A172 (cell line): ENCODE results near the gene GCAT. TPM values are rescaled to one million over a fixed set of nuclear protein-coding genes. Genes with fewer than 3 reads are reported as not detected.
A peak's percentile ranks its signal among the peaks of the same experiment; 100 is the strongest.

Experiments
- DNase-seq: peaks from one replicate; pipeline ENCODE4 v3.0.0-alpha.2; 2015; ENCODE audit warnings: low spot score
- total RNA-seq: library from RNA; depleted of rRNA; stranded (reverse); fragments of >200 nt; shearing (Covaris generic); gene quantifications from 2 replicates; pipeline ENCODE4 v1.2.3, GENCODE V29; 2014; rRNA removed

GCAT gene
- total RNA-seq, 1 experiment from 2014 or later = 11.4 TPM

- DNase-seq = no peak
These were observed 34.5 kb downstream of the GCAT start for GRCh38 chr22:37842015-37842793.

- no peak for DNase-seq
These were observed 36.0 kb downstream of the GCAT start for GRCh38 chr22:37843741-37844089.

- DNase-seq = no peak
These were observed 37.2 kb downstream of the GCAT start for GRCh38 chr22:37844904-37845329.

- DNase-seq = no peak
These were observed 38.7 kb downstream of the GCAT start for GRCh38 chr22:37846433-37846832.

GRCh38 chr22:37848587-37849088 is 40.9 kb downstream of the GCAT start:
- no peak for DNase-seq

GRCh38 chr22:37849089-37849751 is 41.5 kb downstream of the GCAT start, which contains the start of gene EIF3L:
Gene EIF3L (plus strand): TSS chr22:37849419. CDS start chr22:37849450, 31 bp downstream.
- peak; percentile 71 for DNase-seq

- no peak for DNase-seq
These were observed 43.1 kb downstream of the GCAT start for GRCh38 chr22:37850801-37851200.

- no peak for DNase-seq
These were observed 44.7 kb downstream of the GCAT start for GRCh38 chr22:37852418-37852817.

GRCh38 chr22:37854946-37855345 is 47.2 kb downstream of the GCAT start:
- DNase-seq = no peak

- no peak for DNase-seq
These were observed 47.7 kb downstream of the GCAT start for GRCh38 chr22:37855462-37855861.

- no peak for DNase-seq
These were observed 53.2 kb downstream of the GCAT start for GRCh38 chr22:37860796-37861421.

- DNase-seq = no peak
These were observed 55.0 kb downstream of the GCAT start for GRCh38 chr22:37862570-37863325.

GRCh38 chr22:37865510-37865909 is 57.8 kb downstream of the GCAT start:
- DNase-seq = no peak

Other genes with a start within 250 kb of the GCAT start
- gene CDC42EP1, start 247.5 kb upstream of the GCAT start, total RNA-seq = 18.2 and 23.0 TPM in 2 replicates
- not detected in 2 replicates for gene LGALS2, start 227.8 kb upstream of the GCAT start, total RNA-seq
- gene GGA1, start 199.1 kb upstream of the GCAT start, total RNA-seq = 18.6 and 24.0 TPM in 2 replicates
- 0.07 TPM in 1 of 2 replicates, not detected in the other for gene SH3BP1, start 168.3 kb upstream of the GCAT start, total RNA-seq
- gene PDXP, start 149.2 kb upstream of the GCAT start, total RNA-seq = 10.8 and 11.7 TPM in 2 replicates
- 3,374 and 3,537 TPM in 2 replicates for gene LGALS1, start 132.3 kb upstream of the GCAT start, total RNA-seq
- gene NOL12, start 121.6 kb upstream of the GCAT start, total RNA-seq = 24.2 and 56.1 TPM in 2 replicates
- gene TRIOBP, start 110.9 kb upstream of the GCAT start, total RNA-seq = 41.4 and 43.4 TPM in 2 replicates
- gene GALR3, start 15.4 kb downstream of the GCAT start, total RNA-seq = not detected in 2 replicates
- 22.4 and 30.5 TPM in 2 replicates for gene ANKRD54, start 36.4 kb downstream of the GCAT start, total RNA-seq
- 161 and 170 TPM in 2 replicates for gene EIF3L, start 41.5 kb downstream of the GCAT start, total RNA-seq
- gene MICALL1, start 98.4 kb downstream of the GCAT start, total RNA-seq = 40.3 and 45.6 TPM in 2 replicates
- gene C22orf23, start 145.7 kb downstream of the GCAT start, total RNA-seq = 0.10 TPM in 1 of 2 replicates, not detected in the other
- gene POLR2F, start 145.8 kb downstream of the GCAT start, total RNA-seq = 53.1 and 68.1 TPM in 2 replicates
- not detected in 2 replicates for gene SOX10, start 176.6 kb downstream of the GCAT start, total RNA-seq
- 6.5 and 10.7 TPM in 2 replicates for gene PICK1, start 249.5 kb downstream of the GCAT start, total RNA-seq